GM19452 (cell line): Measurements from ENCODE around the gene OTC.

ENCODE experiments used
- ATAC-seq: cut with Tn5 transposase; IDR thresholded peaks from one replicate; pipeline ENCODE4 v1.9.1; 2021; ENCODE audit not compliant: unreplicated experiment

OTC gene

GRCh38 chrX:38352362-38352761, at the start of gene OTC:
TSS of gene OTC (plus strand) at chrX:38352604. CDS start at chrX:38352697, 93 bp downstream.
- ATAC-seq = no peak

- ATAC-seq = no peak
Observed at GRCh38 chrX:38304010-38304409, 48.4 kb upstream of the OTC start.

- ATAC-seq = no peak
Observed at GRCh38 chrX:38305971-38306370, 46.4 kb upstream of the OTC start.

- no peak for ATAC-seq
Observed at GRCh38 chrX:38311743-38312142, 40.7 kb upstream of the OTC start.

GRCh38 chrX:38312436-38312835, 40.0 kb upstream of the OTC start:
- no peak for ATAC-seq

- ATAC-seq = no peak
Observed at GRCh38 chrX:38313190-38313589, 39.2 kb upstream of the OTC start.

- no peak for ATAC-seq
Observed at GRCh38 chrX:38315186-38315585, 37.2 kb upstream of the OTC start.

- ATAC-seq = no peak
Observed at GRCh38 chrX:38318196-38318595, 34.2 kb upstream of the OTC start.

GRCh38 chrX:38318606-38319005, 33.8 kb upstream of the OTC start:
- ATAC-seq = no peak

GRCh38 chrX:38320819-38321218, 31.6 kb upstream of the OTC start:
- no peak for ATAC-seq

- ATAC-seq = no peak
Observed at GRCh38 chrX:38326086-38326485, 26.3 kb upstream of the OTC start.

- ATAC-seq = peak; percentile 94
Observed at GRCh38 chrX:38327007-38327774, 25.2 kb upstream of the OTC start, which contains the start of gene RPGR. TSS of gene RPGR (minus strand) at chrX:38327509. CDS start at chrX:38327367, 142 bp downstream.

- peak; percentile 4 for ATAC-seq
Observed at GRCh38 chrX:38327775-38328081, 24.7 kb upstream of the OTC start.

GRCh38 chrX:38332505-38332904, 19.9 kb upstream of the OTC start:
- peak; percentile 60 for ATAC-seq

- no peak for ATAC-seq
Observed at GRCh38 chrX:38335382-38335781, 17.0 kb upstream of the OTC start.

- ATAC-seq = no peak
Observed at GRCh38 chrX:38336538-38337240, 15.7 kb upstream of the OTC start.

- ATAC-seq = no peak
Observed at GRCh38 chrX:38341442-38341841, 11.0 kb upstream of the OTC start.

GRCh38 chrX:38342853-38343778, 9.3 kb upstream of the OTC start:
- ATAC-seq = no peak

- no peak for ATAC-seq
Observed at GRCh38 chrX:38346150-38346549, 6.3 kb upstream of the OTC start.

- no peak for ATAC-seq
Observed at GRCh38 chrX:38347136-38347535, 5.3 kb upstream of the OTC start.

GRCh38 chrX:38351346-38351745, 1.1 kb upstream of the OTC start:
- ATAC-seq = no peak
